ENCODE results near the gene AHNAK2. TPM values are rescaled to one million over a fixed set of nuclear protein-coding genes. Genes with fewer than 3 reads are reported as not detected.
"Not testable (repeated sequence)": the region's sequence is repeated elsewhere in the genome, so short reads cannot be mapped to it uniquely, and the experiment has no call there.

AHNAK2 gene
- total and polyA plus RNA-seq, 8 donors = 0.75 to 2.4 (median 1.4) TPM

- FAIRE-seq; H3K4me3 ChIP-seq; H3K27me3 ChIP-seq; H3K36me3 ChIP-seq; H3K9me3 ChIP-seq; H3K4me1 ChIP-seq; ATAC-seq; intact Hi-C loops (cut with DNase I); H3K27ac ChIP-seq: not testable (repeated sequence)
- WGBS, 2 donors = 86 to 87% methylated on average over 26 to 29 of the region's 29 CpGs
- peak in 2 of 6 donors; percentile 9 to 52 for DNase-seq
These were observed 34.8 kb downstream of the AHNAK2 start for GRCh38 chr14:104943216-104944015.

GRCh38 chr14:104942586-104942985, 35.6 kb downstream of the AHNAK2 start:
- Histone ChIP-seq H3K4me3 (no peak overlapping the region), H3K4me1 (no peaks in the 10 kb centered on the region), H3K27me3 (no peaks in the 10 kb centered on the region), H3K36me3 (no peaks in the 10 kb centered on the region), H3K9me3 (no peaks in the 10 kb centered on the region), H3K27ac (no peak overlapping the region)
- no peak for TF ChIP-seq CTCF (IDR thresholded peaks at IDR 0.05)
- DNase-seq = peak in 2 of 6 donors; percentile 49 to 52
- 86 to 93% methylated on average over 16 of the region's 16 CpGs for WGBS, 2 donors
- FAIRE-seq = no peak
- intact Hi-C loops (cut with DNase I) = no loop called here
- no peak for ATAC-seq

- no peak for TF ChIP-seq CTCF (IDR thresholded peaks at IDR 0.05)
- WGBS, 2 donors = 86 to 90% methylated on average over 26 of the region's 26 CpGs
These were observed 36.4 kb downstream of the AHNAK2 start for GRCh38 chr14:104941508-104942365.

GRCh38 chr14:104940526-104941150, 37.5 kb downstream of the AHNAK2 start:
- WGBS, 2 donors = 63 to 68% methylated on average over 3 of the region's 3 CpGs
- no peaks in the 10 kb centered on the region for H3K4me1 ChIP-seq
- FAIRE-seq = no peak

More at GRCh38 chr14:104941508-104942365, 36.4 kb downstream of the AHNAK2 start:
- Histone ChIP-seq H3K27ac (no peak overlapping the region), H3K4me1 (no peaks in the 10 kb centered on the region), H3K27me3 (no peaks in the 10 kb centered on the region), H3K9me3 (no peaks in the 10 kb centered on the region), H3K36me3 (no peaks in the 10 kb centered on the region), H3K4me3 (no peak overlapping the region)
- intact Hi-C loops (cut with DNase I) = no loop called here
- no peak for ATAC-seq
- FAIRE-seq = no peak
- peak in 3 of 6 donors; percentile 1 to 50 (median 34) for DNase-seq

More at GRCh38 chr14:104940526-104941150, 37.5 kb downstream of the AHNAK2 start:
- Histone ChIP-seq H3K27me3 (no peaks in the 10 kb centered on the region), H3K36me3 (no peaks in the 10 kb centered on the region), H3K4me3 (no peak overlapping the region), H3K27ac (no peak overlapping the region), H3K9me3 (no peaks in the 10 kb centered on the region)
- DNase-seq = no peak
- peak in 1 of 4 donors; percentile 48 for ATAC-seq
- no peak for TF ChIP-seq CTCF (IDR thresholded peaks at IDR 0.05)
- intact Hi-C loops (cut with DNase I) = no loop called here

All from pancreas (tissue), 10 donors.